Glutamatergic neuron (in vitro differentiated cells): ENCODE data around the gene USP13. TPM values are rescaled to one million over a fixed set of nuclear protein-coding genes. Genes with fewer than 3 reads are reported as not detected.

Source experiments
- DNase-seq: peaks from one replicate; pipeline ENCODE4 v3.0.0; 2022
- H3K27ac Mint-ChIP-seq: one replicate; pipeline ENCODE4 v1.8.0; 2020; ENCODE audit warnings: mild to moderate bottlenecking, mixed read lengths, inconsistent platforms; ENCODE audit not compliant: unreplicated experiment
- H3K27me3 Mint-ChIP-seq: one replicate; pipeline ENCODE4 v1.8.0; 2020; ENCODE audit warnings: mild to moderate bottlenecking, moderate library complexity, mixed read lengths, inconsistent platforms; ENCODE audit not compliant: unreplicated experiment
- H3K36me3 Mint-ChIP-seq: one replicate; pipeline ENCODE4 v1.8.0; 2020; ENCODE audit warnings: mild to moderate bottlenecking, mixed read lengths, inconsistent platforms; ENCODE audit not compliant: unreplicated experiment
- H3K4me1 Mint-ChIP-seq: one replicate; pipeline ENCODE4 v1.8.0; 2020; ENCODE audit warnings: mild to moderate bottlenecking, low read depth, mixed read lengths, inconsistent platforms; ENCODE audit not compliant: unreplicated experiment
- H3K4me3 Mint-ChIP-seq: one replicate; pipeline ENCODE4 v1.8.0; 2020; ENCODE audit warnings: mild to moderate bottlenecking, mixed read lengths, inconsistent platforms; ENCODE audit not compliant: unreplicated experiment
- H3K9me3 Mint-ChIP-seq: one replicate; pipeline ENCODE4 v1.8.0; 2020; ENCODE audit warnings: mild to moderate bottlenecking, moderate library complexity, mixed read lengths, inconsistent platforms; ENCODE audit not compliant: unreplicated experiment
- CTCF ChIP-seq: fragments of 200-600 bp; sonication (generic); IDR thresholded peaks from one replicate; pipeline ENCODE4 v1.5.0; 2021; ENCODE audit not compliant: partially characterized antibody, unreplicated experiment
- total RNA-seq: library from RNA; stranded (reverse); fragmentation: NEBNext Ultra II Directional; extraction: Animal tissue kit (Norgen Biotek cat#: 25700); gene quantifications from one replicate; pipeline ENCODE4 v1.2.1, GENCODE V29; 2021; ENCODE audit not compliant: unreplicated experiment

USP13 gene
- total RNA-seq, 1 donor from 2014 or later, result 28.5 TPM

GRCh38 chr3:179730506-179730905 lies 77.7 kb downstream of the USP13 start:
- Mint-ChIP-seq H3K36me3 (peaks cover 9% of the 10 kb centered on the region), H3K4me1 (peaks cover 21% of the 10 kb centered on the region), H3K27me3 (peaks cover 3% of the 10 kb centered on the region), H3K4me3 (no peak overlapping the region), H3K9me3 (peaks cover 3% of the 10 kb centered on the region), H3K27ac (no peak overlapping the region)
- no peak for TF ChIP-seq CTCF
- DNase-seq, result no peak

- DNase-seq, result no peak
- H3K27ac Mint-ChIP-seq, result no peak overlapping the region
- no peak overlapping the region for H3K4me3 Mint-ChIP-seq
- H3K9me3 Mint-ChIP-seq, result peaks cover 3% of the 10 kb centered on the region
- peaks cover 3% of the 10 kb centered on the region for H3K27me3 Mint-ChIP-seq
- TF ChIP-seq CTCF, result no peak
- no peaks in the 10 kb centered on the region for H3K36me3 Mint-ChIP-seq
- H3K4me1 Mint-ChIP-seq, result peaks cover 21% of the 10 kb centered on the region
These were observed 78.7 kb downstream of the USP13 start for GRCh38 chr3:179731544-179731943.

- Mint-ChIP-seq H3K9me3 (peaks cover 3% of the 10 kb centered on the region), H3K27ac (no peak overlapping the region), H3K4me3 (no peak overlapping the region), H3K27me3 (peaks cover 3% of the 10 kb centered on the region), H3K4me1 (peaks cover 21% of the 10 kb centered on the region), H3K36me3 (no peaks in the 10 kb centered on the region)
- TF ChIP-seq CTCF, result no peak
- peak; percentile 34 for DNase-seq
These were observed 80.0 kb downstream of the USP13 start for GRCh38 chr3:179732661-179733348.

GRCh38 chr3:179733797-179734196 lies 81.0 kb downstream of the USP13 start:
- no peak for TF ChIP-seq CTCF
- Mint-ChIP-seq H3K27me3 (peaks cover 3% of the 10 kb centered on the region), H3K4me1 (peaks cover 21% of the 10 kb centered on the region), H3K36me3 (no peaks in the 10 kb centered on the region), H3K9me3 (peaks cover 3% of the 10 kb centered on the region), H3K4me3 (no peak overlapping the region), H3K27ac (no peak overlapping the region)
- no peak for DNase-seq

- no peaks in the 10 kb centered on the region for H3K9me3 Mint-ChIP-seq
- H3K4me3 Mint-ChIP-seq, result no peak overlapping the region
- DNase-seq, result no peak
- TF ChIP-seq CTCF, result no peak
- no peaks in the 10 kb centered on the region for H3K36me3 Mint-ChIP-seq
- peaks cover 21% of the 10 kb centered on the region for H3K4me1 Mint-ChIP-seq
- H3K27ac Mint-ChIP-seq, result no peak overlapping the region
- H3K27me3 Mint-ChIP-seq, result no peaks in the 10 kb centered on the region
These were observed 81.8 kb downstream of the USP13 start for GRCh38 chr3:179734497-179735281.
